ES-I3 (cell line): ENCODE data around the gene RBM25.
"Not testable (repeated sequence)": the region's sequence is repeated elsewhere in the genome, so short reads cannot be mapped to it uniquely, and the experiment has no call there.

Experiments used
- H3K36me3 ChIP-seq: 2 replicates; pipeline ENCODE4 v1.6.1; 2013; ENCODE audit warnings: mild to moderate bottlenecking, low read length, control low read depth, moderate library complexity; ENCODE audit not compliant: insufficient read depth
- H3K4me1 ChIP-seq: 2 replicates; pipeline ENCODE4 v1.6.1; 2013; ENCODE audit warnings: mild to moderate bottlenecking, control low read depth, low read length; ENCODE audit not compliant: insufficient read depth
- H3K9ac ChIP-seq: 2 replicates; pipeline ENCODE4 v1.6.1; 2013; ENCODE audit warnings: low read depth, mild to moderate bottlenecking, low read length, moderate library complexity
- H3K9me3 ChIP-seq: 2 replicates; pipeline ENCODE4 v1.6.1; 2013; ENCODE audit warnings: mild to moderate bottlenecking, low read length, moderate library complexity; ENCODE audit not compliant: control insufficient read depth, insufficient read depth

RBM25 gene

DNA sequence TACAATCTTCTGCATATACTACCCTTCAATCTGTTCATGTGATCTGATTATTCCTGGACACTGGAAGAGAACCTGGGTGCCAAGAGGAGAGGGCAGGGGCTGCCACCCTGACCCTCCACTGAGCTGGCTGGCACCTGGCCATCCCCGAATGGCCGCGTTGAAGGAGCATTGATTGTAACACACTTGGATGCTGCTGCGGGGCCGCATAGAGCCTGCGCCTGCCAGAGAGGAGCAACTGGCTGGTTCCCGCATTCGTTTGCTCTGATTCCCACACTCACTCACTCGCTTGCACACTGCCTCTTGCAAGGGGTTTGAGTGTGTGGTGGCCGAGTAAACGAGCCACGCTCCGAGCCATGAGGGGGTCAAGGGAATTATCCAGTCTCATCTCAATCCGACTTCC lies 110.4 kb downstream of the RBM25 start:
- H3K36me3 ChIP-seq, result peaks cover 10% of the 10 kb centered on the region
- H3K9me3 ChIP-seq, result no peaks in the 10 kb centered on the region
- peaks cover 16% of the 10 kb centered on the region for H3K4me1 ChIP-seq
- H3K9ac ChIP-seq, result no peak overlapping the region

DNA sequence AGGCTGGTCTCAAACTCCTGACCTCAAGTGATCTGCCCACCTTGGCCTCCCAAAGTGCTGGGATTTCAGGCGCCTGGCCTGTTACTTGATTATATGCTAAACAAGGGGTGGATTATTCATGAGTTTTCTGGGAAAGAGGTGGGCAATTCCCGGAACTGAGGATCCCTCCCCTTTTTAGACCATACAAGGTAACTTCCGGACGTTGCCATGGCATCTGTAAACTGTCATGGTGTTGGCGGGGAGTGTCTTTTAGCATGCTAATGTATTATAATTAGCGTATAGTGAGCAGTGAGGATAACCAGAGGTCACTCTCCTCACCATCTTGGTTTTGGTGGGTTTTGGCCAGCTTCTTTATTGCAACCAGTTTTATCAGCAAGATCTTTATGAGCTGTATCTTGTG lies 111.5 kb downstream of the RBM25 start:
- Histone ChIP-seq H3K36me3 (peaks cover 18% of the 10 kb centered on the region), H3K4me1 (peaks cover 16% of the 10 kb centered on the region)
- not testable (repeated sequence) for H3K9ac ChIP-seq, H3K9me3 ChIP-seq

DNA sequence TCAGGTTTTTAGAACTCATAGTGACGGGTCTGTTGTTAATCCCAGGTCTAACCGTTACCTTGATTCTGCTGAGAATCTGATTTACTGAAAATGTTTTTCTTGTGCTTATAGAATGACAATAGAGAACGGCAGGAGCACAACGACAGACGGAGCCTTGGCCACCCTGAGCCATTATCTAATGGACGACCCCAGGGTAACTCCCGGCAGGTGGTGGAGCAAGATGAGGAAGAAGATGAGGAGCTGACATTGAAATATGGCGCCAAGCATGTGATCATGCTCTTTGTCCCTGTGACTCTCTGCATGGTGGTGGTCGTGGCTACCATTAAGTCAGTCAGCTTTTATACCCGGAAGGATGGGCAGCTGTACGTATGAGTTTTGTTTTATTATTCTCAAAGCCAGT lies 112.4 kb downstream of the RBM25 start:
- H3K9ac ChIP-seq, result no peak overlapping the region
- peaks cover 16% of the 10 kb centered on the region for H3K4me1 ChIP-seq
- H3K36me3 ChIP-seq, result peaks cover 18% of the 10 kb centered on the region
- H3K9me3 ChIP-seq, result no peaks in the 10 kb centered on the region

DNA sequence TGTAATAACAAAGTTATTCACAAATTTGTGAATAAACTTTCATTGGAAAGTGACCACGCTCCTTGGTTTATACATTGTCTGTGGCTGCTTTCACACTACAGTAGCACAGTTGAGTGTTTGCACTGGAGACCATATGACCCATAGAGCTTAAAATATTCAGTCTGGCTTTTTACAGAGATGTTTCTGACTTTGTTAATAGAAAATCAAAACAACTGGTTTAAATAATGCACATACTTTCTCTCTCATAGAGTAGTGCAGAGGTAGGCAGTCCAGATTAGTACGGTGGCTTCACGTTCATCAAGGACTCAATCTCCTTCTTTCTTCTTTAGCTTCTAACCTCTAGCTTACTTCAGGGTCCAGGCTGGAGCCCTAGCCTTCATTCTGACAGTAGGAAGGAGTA lies 114.2 kb downstream of the RBM25 start:
- Histone ChIP-seq H3K36me3 (peaks cover 27% of the 10 kb centered on the region), H3K4me1 (peaks cover 16% of the 10 kb centered on the region), H3K9me3 (no peaks in the 10 kb centered on the region), H3K9ac (no peak overlapping the region)

DNA sequence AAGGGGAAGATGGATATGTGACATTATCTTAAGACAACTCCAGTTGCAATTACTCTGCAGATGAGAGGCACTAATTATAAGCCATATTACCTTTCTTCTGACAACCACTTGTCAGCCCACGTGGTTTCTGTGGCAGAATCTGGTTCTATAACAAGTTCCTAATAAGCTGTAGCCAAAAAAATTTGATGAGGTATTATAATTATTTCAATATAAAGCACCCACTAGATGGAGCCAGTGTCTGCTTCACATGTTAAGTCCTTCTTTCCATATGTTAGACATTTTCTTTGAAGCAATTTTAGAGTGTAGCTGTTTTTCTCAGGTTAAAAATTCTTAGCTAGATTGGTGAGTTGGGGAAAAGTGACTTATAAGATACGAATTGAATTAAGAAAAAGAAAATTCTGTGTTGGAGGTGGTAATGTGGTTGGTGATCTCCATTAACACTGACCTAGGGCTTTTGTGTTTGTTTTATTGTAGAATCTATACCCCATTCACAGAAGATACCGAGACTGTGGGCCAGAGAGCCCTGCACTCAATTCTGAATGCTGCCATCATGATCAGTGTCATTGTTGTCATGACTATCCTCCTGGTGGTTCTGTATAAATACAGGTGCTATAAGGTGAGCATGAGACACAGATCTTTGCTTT lies 114.9 kb downstream of the RBM25 start:
- H3K36me3 ChIP-seq, result peaks cover 23% of the 10 kb centered on the region

More for the DNA sequence above, 114.9 kb downstream of the RBM25 start:
- Histone ChIP-seq H3K4me1 (peaks cover 16% of the 10 kb centered on the region), H3K9ac (no peak overlapping the region), H3K9me3 (no peaks in the 10 kb centered on the region)
